ENCODE results near the gene KLHL15. TPM values are rescaled to one million over a fixed set of nuclear protein-coding genes. Genes with fewer than 3 reads are reported as not detected.

The KLHL15 gene
- total and polyA plus RNA-seq, 2 donors (not counting 3 experiments of a cell fraction or from before 2014, with no cell fraction given) = 1.4 to 3.6 TPM

DNA sequence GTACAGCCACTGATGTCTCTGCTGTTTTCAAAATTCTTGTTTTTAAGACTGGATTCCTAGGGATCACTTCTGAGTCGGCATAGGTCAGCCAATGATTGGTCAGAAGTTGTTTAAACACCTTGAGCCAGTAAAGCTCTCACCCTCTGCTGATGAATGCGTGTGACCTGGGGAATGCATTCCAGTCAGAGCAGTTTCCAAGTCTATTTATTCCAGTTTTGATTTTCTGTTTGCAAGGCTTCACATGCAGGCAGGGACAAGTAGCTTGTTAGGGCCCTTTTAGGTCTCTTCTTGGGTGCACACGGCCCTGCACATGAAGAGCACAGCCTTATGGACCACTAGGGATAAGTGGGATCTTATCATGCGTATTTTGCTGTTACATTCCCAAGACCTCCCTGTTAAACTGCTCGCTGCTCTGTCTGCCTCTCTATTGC is 47.0 kb downstream of the KLHL15 start:
- H3K9me3 ChIP-seq (replicated peaks; ENCODE audit: control insufficient read depth, insufficient read depth, low read length) = no peaks in the 10 kb centered on the region
- BruUV-seq (replicated peaks) = no TSS peak
- H4K20me1 ChIP-seq (replicated peaks; ENCODE audit: control insufficient read depth, extremely low read depth, insufficient read depth, low read length) = no peaks in the 10 kb centered on the region
- H3K27me3 ChIP-seq (ENCODE audit: control insufficient read depth in 2 of 2, insufficient read depth in 2 of 2, low read length in 2 of 2) = no peaks in the 10 kb centered on the region
- H3K79me2 ChIP-seq (ENCODE audit: control insufficient read depth, insufficient read depth, low read length) = no peaks in the 10 kb centered on the region
- ChIA-PET POLR2A (no interaction called here), CTCF (interaction anchor here (1.6 kb wide), 1 partner anchor 391 kb away, joined by 3 read pairs; no protein-coding TSS in a partner anchor)
- no peaks in the 10 kb centered on the region for H3K36me3 ChIP-seq (ENCODE audit: control insufficient read depth in 2 of 2, extremely low read depth in 1 of 2, insufficient read depth in 2 of 2, low read length in 2 of 2)
- no peak overlapping the region for H3K4me2 ChIP-seq (ENCODE audit: insufficient read depth, low read length)
- intact Hi-C loops (cut with micrococcal nuclease) (no loop called here), dilution Hi-C loops (cut with MboI; ENCODE audit: extremely low pct_ligation_motif_present, low sequenced_read_pairs) (no loop called here)
- no peak overlapping the region for H3K27ac ChIP-seq (ENCODE audit: insufficient read depth, low read depth, low read length)
- FAIRE-seq (no peak), DNase-seq (ENCODE audit: low read depth, low spot score) (no peak)
- no peaks in the 10 kb centered on the region for H3K4me1 ChIP-seq (ENCODE audit: control insufficient read depth, extremely low read depth, insufficient read depth, low read length)
- TF ChIP-seq JUN (IDR thresholded peaks at IDR 0.05; ENCODE audit: borderline replicate concordance, insufficient read depth, insufficient read length, low read depth) (no peak), EZH2 (IDR thresholded peaks at IDR 0.05; ENCODE audit: borderline replicate concordance, low read depth, low read length, severe bottlenecking) (no peak), FOS (IDR thresholded peaks at IDR 0.05; ENCODE audit: borderline replicate concordance, insufficient read depth, low read length) (no peak), POLR2AphosphoS5 (IDR thresholded peaks at IDR 0.05; ENCODE audit: insufficient read depth, low read depth, low read length) (no peak), MYC (IDR thresholded peaks at IDR 0.05; ENCODE audit: low read depth, low read length) (no peak), GATA2 (IDR thresholded peaks at IDR 0.05; ENCODE audit: insufficient read depth, insufficient read length, low read depth, low read length) (no peak), POLR2A (IDR thresholded peaks at IDR 0.05; ENCODE audit: low read depth, low read length) (no peak)
- TF ChIP-seq, protein P1, sequence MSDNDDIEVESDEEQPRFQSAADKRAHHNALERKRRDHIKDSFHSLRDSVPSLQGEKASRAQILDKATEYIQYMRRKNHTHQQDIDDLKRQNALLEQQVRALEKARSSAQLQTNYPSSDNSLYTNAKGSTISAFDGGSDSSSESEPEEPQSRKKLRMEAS (IDR thresholded peaks at IDR 0.05; ENCODE audit: insufficient read depth, insufficient read length) = no peak
- TF ChIP-seq, protein P2, sequence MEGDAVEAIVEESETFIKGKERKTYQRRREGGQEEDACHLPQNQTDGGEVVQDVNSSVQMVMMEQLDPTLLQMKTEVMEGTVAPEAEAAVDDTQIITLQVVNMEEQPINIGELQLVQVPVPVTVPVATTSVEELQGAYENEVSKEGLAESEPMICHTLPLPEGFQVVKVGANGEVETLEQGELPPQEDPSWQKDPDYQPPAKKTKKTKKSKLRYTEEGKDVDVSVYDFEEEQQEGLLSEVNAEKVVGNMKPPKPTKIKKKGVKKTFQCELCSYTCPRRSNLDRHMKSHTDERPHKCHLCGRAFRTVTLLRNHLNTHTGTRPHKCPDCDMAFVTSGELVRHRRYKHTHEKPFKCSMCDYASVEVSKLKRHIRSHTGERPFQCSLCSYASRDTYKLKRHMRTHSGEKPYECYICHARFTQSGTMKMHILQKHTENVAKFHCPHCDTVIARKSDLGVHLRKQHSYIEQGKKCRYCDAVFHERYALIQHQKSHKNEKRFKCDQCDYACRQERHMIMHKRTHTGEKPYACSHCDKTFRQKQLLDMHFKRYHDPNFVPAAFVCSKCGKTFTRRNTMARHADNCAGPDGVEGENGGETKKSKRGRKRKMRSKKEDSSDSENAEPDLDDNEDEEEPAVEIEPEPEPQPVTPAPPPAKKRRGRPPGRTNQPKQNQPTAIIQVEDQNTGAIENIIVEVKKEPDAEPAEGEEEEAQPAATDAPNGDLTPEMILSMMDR (IDR thresholded peaks at IDR 0.05; ENCODE audit: extremely low read depth in 1 of 2, insufficient read depth in 1 of 2, low read depth in 1 of 2, low read length in 2 of 2) = no peak
- H3K9ac ChIP-seq (replicated peaks; ENCODE audit: extremely low read depth, insufficient read depth, low read length) = no peak overlapping the region
- H3K4me3 ChIP-seq (replicated peaks in 1 of 3; ENCODE audit: insufficient read depth in 1 of 3, low read depth in 1 of 3, low read length in 3 of 3) = no peak overlapping the region
- H3K9me1 ChIP-seq (replicated peaks; ENCODE audit: control insufficient read depth, extremely low read depth, insufficient read depth, low read length) = no peaks in the 10 kb centered on the region
- no peak overlapping the region for H2AFZ ChIP-seq (ENCODE audit: low read depth, low read length)
